HG03045 (cell line): Measurements from ENCODE around the gene NMT1.

ENCODE experiments used
- ATAC-seq: cut with Tn5 transposase; IDR thresholded peaks from one replicate; pipeline ENCODE4 v1.9.1; 2021; ENCODE audit warnings: mild to moderate bottlenecking, moderate library complexity; ENCODE audit not compliant: unreplicated experiment

NMT1 gene

DNA sequence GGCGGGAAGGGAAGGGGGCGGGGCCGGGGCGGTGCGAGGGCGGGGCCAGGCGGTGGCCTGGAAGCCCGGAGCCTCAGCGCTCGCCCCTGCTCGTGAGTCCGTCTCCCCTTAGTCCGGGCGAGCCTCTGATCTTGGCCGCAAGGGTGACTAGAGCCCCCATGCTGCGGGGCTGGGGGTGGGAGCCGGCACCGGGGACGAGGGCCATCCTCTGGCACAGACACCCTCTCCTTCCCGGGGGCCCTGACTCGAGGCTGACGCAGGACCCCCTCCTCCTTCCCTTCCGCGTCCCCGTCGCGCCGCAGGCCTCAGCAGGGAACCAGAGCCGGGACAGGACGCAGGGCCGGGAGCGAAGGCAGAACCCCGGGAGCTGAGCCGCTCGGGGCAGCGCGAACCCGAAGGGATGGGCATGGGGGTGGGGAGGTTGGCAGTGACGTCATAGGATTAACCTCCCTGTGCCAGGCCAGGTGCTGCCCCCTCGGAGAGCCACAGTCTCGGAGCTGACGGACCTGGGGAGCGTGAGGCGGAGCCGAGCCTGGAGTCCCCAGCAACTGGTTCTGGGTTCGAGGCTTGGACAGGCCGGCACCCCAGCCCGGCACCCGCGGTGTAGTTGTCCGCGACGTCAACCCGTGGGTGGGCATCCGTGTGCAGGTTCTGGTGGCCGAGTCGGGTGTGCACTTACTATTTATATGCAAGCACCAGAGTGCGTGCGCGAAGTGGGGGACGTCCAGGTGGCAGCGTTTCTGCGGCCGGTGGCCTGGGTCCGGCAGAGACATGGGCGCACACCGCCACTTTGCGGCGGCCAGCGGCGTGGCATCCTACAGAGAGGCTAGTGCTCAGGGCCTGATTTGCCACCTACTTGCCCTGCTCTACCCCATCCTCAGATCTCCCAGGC, 71.7 kb downstream of the NMT1 start:
- ATAC-seq, result peak; percentile 30

GRCh38 chr17:45135192-45135977, 74.3 kb downstream of the NMT1 start, which contains the start of gene ACBD4:
Gene ACBD4, plus strand, starts transcription at chr17:45135687. Its CDS starts 458 bp downstream, at chr17:45136145.
- peak; percentile 72 for ATAC-seq

DNA sequence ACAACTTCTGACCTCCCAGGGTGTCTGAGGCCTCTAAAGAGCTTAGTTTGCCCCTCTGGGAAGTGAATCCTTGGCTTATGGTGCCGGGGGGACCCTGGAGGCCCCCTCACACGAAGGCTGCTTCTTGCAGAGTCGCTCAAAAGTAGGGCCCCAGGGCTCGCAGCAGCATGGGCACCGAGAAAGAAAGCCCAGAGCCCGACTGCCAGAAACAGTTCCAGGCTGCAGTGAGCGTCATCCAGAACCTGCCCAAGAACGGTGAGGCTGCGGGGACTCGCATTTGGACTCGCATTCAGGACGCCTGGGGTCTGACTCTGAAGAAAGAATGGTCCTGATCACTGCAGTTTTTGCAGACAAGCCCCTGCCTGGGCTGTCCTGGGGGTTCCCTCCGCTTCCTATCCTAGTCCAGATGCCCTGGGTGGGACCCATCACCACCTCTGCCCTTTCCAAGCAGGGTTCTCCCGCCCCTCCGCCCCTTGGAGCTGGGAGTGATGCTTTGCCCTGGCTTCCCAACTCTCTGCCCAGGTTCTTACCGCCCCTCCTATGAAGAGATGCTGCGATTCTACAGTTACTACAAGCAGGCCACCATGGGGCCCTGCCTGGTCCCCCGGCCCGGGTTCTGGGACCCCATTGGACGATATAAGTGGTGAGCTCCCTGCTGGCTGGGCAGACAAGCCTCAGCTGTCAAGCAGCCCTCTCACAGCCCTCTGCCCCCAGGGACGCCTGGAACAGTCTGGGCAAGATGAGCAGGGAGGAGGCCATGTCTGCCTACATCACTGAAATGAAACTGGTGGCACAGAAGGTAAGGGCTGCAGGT, 75.1 kb downstream of the NMT1 start:
- no peak for ATAC-seq

GRCh38 chr17:45136846-45137560, 75.9 kb downstream of the NMT1 start:
- ATAC-seq, result no peak

GRCh38 chr17:45137561-45138305, 76.6 kb downstream of the NMT1 start:
- ATAC-seq, result no peak

DNA sequence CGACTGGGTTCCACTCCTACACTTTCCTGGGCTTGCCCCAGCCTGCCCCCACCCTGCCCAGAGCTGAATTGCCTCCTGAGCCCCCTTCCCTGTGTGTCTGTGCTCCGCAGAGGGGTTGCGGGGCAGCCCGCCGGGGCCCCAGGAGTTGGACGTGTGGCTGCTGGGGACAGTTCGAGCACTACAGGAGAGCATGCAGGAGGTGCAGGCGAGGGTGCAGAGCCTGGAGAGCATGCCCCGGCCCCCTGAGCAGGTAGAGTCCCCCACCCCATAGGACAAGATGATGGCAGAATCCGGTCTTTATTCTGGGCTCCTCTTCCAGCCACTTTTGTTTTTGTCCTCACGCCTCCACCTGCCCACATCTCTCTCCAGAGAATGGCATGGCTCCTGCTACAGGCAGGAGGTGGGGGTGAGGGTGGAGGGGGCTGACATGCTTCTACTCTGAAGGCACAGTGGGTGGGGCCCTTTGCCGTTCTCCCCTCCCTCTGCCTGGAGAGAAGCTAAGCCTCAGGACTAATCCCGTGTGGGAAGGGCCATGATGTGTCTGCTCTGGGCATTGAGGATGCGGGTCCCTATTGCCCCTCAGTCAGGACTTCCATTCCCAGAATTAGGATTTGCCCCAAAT, 77.9 kb downstream of the NMT1 start:
- ATAC-seq, result no peak

DNA sequence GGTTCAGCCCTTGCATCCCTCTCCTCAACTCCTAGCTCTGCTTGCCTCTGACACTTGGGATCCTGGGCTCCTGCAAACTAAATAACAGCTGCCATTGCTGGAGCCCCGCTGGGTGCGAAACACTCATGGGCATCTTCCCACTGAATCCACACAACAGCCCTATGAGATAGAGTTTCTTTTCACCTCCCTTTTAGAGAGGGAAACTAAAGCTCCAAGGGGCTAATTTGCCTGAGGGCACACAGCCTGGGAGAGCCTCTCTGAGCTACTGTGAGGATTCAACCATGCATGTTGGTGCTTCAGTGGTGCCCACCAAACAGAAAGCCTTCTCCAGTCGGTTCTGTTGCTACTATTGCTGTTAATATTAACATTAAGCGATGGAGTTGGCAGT, 78.4 kb downstream of the NMT1 start:
- no peak for ATAC-seq

DNA sequence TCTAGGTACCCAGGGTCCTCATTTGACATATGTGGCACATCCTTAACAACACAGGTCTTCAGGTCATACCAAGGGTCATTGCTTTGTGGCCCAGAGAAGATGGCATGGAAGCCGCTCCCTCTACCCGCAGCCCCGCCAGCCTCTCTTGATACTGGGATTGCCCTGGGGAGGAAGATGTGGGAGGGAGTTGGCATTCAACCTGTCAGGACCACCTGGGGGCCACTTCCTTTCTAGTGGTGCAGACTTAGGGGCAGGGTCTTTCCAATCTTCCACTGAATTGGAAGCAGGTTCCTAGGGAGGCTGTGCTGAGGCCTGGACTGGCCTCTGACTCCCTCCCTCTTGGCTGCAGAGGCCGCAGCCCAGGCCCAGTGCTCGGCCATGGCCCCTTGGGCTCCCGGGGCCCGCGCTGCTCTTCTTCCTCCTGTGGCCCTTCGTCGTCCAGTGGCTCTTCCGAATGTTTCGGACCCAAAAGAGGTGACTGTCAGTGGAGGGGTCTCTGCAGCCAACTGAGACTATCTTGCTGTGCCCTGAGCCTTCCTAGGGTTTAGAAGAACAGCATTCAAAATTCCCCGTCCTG, 82.1 kb downstream of the NMT1 start:
- ATAC-seq, result no peak

GRCh38 chr17:45143767-45144198, 82.7 kb downstream of the NMT1 start:
- no peak for ATAC-seq

DNA sequence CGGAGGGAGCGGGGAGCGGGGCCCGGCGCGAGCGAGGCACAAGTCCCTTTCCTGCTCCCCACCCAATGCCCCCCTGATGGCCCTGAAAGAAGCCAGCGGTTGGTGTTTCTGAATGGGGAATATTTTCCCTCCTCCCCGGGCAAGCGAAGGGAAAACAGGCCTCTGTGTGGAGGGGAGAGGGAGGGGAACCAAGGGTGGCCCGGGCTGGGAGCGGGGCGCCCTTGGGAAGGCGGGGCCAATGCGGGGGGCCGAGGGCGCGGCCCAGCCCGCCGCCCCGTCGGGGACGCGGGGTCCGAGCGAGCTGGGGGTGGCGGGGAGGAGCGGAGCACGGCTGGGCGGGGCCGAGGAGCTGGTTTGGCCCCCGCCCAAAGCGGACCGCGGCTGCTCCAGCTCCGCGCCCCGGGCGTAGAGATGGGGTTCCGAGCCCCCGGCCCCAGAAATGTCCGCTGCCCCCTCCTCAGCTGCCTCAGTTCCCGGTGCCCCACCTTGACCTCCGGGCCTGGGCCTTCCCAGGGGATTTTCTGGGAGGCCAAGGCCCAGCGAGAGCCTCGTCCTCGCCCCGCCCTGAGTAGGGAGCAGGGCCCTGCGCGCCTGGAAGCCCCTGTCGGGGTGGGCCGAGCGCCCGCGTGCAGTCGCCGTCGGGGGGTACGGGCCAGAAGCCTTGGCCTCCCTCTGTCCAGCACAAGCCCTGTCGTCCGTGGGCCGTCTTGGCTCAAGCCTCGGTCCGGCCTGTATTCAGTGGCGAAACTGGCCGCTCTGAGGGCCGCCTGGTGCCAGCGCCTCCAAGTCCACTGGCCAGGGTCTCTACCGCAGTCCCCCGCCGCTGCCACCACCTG, 83.3 kb downstream of the NMT1 start:
- no peak for ATAC-seq

- ATAC-seq, result no peak
Measured at GRCh38 chr17:45145035-45145389, 83.9 kb downstream of the NMT1 start.

GRCh38 chr17:45146166-45146565, 85.0 kb downstream of the NMT1 start:
- ATAC-seq, result no peak

- no peak for ATAC-seq
Measured at GRCh38 chr17:45146592-45146889, 85.4 kb downstream of the NMT1 start.

DNA sequence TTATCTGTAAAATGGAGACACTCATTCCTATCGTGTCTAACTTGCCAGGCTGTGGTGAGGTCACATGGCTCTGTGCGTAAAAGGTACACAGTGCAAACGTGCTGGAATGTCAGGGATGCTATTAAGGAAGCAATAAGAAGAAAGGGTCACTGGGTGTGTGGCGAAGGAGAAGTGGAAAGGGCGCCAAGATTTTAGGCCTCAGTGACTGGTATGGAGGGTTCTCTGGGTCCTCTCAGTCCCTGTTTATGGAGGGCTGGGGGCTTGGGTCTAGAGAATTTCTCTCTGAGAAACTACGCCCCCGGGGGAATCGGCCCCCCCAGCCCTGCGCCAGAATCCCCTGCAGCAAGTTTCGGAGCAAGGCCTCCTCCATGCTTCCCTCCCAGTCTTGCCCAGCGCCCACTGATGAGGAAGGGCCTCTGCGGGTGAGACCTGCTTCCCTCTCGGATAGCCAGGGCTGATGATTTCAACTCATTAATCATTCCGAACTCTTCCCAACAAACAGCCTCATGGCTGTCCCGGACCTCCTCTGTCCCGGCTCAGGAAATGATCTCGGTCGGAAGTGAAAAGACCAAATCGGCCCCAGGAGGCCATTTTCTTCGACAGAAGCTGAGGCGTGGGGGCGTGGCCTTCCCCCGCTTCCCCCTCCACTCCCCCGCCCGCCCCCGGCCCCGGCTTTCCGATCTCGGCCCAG, 85.9 kb downstream of the NMT1 start:
- no peak for ATAC-seq

DNA sequence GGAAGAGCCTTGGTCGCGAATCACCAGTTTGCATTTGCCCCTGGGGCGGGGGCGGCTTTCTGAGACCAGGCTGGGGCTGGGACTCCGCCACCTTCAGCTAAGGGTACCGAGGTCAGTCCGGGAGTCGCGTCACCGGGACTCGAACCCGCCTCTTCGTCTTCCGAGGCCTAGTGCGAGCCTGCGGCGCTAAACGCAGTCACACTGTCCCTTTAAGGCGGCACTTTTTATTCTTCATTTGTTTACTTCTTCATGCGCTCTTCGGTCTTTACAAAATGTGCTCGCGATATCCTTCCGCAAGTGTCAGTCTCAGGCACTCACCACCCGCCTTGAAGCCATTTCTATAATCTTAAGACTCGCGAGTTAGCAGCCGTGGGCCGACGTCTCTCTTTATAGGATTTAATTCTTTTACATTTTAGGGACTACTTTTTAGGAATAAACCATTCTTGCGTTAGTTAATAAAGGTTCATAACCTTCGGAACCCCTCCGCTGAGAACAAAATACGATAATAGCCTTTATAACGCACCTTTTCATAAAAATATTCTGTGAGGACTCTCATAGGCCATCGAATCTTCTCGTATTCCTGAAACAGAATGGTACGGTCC, 86.6 kb downstream of the NMT1 start:
- no peak for ATAC-seq

DNA sequence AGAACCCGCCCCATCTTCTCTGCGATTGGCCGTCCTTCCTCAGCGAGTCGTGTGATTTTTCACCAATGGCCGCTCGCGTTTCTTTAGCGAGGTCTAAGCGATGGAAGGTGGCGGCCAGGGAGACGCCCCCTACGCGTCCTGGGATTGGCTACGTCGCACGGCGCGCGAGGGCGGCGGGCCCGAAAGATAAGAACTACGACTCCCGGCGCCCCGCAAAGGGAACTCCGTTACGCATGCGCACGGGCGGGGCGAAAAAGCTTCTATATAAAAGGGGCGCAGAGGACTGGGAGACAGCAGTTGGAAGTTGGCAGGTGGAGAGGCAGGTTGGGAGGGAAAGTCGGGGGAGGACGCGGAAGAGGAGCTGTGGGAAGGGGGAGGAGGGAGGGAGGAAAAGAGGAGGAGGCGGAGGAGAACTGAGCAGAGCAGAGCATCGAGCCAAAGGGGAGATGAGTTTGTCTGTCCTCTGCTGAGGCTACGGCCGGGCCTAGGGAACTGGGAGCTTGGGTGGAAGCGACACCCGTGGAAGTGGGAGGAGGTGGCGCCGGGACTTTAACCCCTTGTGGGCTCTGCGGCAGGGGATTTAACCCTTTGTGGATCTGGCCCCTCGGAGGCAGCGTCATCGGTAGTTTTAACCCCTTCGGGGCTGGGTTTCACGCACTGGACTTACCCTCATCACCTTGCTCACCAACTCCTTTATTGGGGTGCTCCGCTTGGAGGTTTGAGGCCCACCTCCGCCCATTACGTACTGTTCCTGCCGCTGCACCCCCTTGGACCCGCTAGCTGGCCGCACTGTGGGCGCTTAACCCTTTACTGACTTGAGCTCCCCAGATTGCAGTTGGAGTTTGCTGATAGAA, 87.3 kb downstream of the NMT1 start, which contains the start of gene HEXIM1:
HEXIM1 (plus strand) TSS at position 293 of the 854 bp plus-strand sequence. CDS start 716 bp downstream, outside the sequence.
- ATAC-seq, result peak; percentile 72
